Measurements from ENCODE around the gene RPS6KA1.

The RPS6KA1 gene

GRCh38 chr1:26521669-26522030, 7.9 kb upstream of the RPS6KA1 start:
- TF ChIP-seq CTCF (IDR thresholded peaks at IDR 0.05; ENCODE audit: low read depth, low read length), result no peak
- no peak for DNase-seq (ENCODE audit: extremely low read depth, low read depth)

DNA sequence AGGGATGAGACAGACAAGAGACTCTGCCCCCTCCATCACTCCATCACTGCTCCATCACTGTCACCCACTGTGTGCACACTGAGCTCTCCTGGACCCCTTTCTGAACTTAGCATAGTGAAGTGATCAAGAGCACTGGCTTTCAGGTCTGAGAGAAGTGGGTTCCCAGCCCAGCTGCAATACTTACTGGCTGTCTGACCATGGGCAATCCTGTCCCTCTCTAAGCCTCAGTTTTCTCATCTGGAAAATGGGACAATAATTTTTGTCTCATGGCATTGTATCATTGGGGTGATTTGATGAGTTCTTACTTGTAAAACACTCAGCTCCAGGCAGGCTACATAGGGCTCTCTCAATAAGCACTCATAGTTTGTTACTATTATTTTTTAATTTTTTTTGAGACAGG, 7.5 kb upstream of the RPS6KA1 start:
- DNase-seq (ENCODE audit: extremely low read depth, low read depth), result no peak
- no peak for TF ChIP-seq CTCF (IDR thresholded peaks at IDR 0.05; ENCODE audit: low read depth, low read length)

DNA sequence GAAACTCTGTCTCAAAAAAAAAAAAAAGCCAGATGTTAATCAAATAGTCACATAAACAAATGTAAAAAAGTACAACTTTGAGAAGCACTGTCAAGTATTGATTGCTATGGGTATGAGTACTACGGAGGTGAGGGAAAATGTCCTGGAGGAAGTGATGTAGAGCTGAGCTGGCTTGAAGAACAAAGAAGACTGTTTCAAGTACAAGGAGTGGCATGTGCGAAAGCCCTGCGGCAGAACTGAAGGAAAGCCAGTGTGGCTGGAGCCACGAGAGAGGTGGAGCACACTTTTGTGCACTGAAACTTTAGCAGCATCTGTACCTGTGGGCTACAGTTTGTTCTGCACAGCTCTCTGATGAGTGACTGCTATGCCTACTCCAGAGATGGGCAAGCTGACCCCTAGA, 5.4 kb upstream of the RPS6KA1 start:
- TF ChIP-seq CTCF (IDR thresholded peaks at IDR 0.05; ENCODE audit: low read depth, low read length), result no peak
- DNase-seq (ENCODE audit: extremely low read depth, low read depth), result no peak

DNA sequence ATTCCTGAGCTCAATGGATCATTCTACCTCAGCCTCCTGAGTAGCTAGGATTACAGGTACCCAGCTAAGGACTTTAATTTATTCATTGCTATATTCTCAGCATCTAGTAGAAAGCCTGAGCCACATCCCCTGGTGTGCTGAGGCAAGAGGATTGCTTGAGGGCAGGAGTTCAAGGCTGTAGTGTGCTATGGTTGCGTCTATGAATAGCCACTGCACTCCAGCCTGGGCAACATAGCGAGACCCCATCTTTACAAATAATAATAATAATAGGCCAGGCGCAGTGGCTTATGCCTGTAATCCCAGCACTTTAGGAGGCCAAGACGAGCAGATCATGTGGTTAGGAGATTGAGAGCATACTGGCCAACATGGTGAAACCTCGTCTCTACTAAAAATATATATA, 3.3 kb upstream of the RPS6KA1 start:
- TF ChIP-seq CTCF (IDR thresholded peaks at IDR 0.05; ENCODE audit: low read depth, low read length), result no peak
- DNase-seq (ENCODE audit: extremely low read depth, low read depth), result no peak

DNA sequence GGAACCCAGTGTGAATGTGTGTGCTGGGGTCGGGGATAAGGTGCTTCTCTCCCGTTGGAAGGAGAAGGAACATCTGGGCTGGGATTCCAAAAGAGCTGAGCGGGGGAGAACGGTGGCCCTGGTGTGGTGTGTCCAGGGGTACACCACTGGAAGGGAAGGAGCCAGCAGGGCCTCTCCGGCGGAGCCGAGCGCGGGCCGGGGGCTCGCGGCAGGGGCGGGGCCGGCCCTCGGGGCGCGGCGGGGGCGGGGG, 231 bp upstream of the RPS6KA1 start:
- DNase-seq (ENCODE audit: extremely low read depth, low read depth), result no peak
- no peak for TF ChIP-seq CTCF (IDR thresholded peaks at IDR 0.05; ENCODE audit: low read depth, low read length)

DNA sequence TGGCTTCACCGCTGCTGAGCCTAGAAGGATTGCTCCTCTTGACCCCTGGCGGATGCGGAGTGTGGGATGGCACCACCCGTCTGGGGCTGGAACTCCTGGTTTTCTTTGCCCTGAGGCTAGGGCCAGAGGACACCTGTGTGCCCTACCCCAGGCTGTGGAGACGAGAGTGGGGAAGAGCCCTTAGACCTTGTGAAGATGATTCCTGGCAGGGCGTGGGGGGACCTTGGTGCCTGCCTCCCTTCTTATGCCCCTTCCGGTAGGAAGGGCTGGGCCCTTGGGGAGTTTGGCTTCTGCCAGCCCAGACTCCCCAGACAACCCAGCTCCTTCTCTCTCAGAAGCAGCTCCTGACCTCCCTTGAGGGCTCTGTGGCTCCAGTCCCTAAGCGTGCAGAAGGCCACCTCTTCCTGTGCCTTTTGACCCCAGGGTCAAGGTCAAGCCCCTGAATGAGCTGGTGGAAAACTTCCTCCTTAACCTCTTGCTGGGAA, 891 bp downstream of the RPS6KA1 start:
- no peak for DNase-seq (ENCODE audit: extremely low read depth, low read depth)
- no peak for TF ChIP-seq CTCF (IDR thresholded peaks at IDR 0.05; ENCODE audit: low read depth, low read length)

DNA sequence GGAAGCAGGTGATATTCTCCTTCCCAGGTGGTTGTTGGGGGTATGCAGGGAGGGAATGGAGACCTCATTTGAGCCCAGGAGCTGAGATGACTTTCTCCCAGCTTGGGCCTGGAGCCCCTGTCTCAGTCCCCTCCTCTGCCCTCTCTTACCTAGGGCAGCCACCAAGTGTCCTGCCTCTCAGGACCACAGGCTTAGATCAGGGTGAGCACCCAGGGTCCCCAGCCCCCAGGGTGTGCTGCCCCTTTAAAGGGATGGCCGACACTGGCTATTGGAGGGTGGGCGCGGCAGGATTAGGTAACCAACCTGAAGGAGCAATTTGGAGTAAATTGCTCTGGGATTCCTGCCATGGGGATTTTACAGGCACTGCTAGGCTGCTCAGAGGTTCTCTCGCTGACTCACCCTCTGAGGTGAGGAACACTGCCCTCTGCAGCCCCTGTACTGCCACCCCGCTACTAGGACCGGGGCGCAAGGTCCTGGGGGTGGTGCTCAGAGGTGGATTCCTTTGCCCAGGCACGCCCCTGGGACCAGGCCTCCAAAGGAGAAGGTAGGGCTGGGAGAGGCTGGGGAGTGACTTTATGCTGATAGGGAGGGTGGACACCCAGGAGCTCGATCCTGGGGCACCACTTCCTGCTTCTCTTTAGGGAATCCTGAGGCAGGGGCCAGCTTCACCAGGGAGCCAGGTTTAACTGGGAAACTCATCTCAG, 1.5 kb downstream of the RPS6KA1 start:
- DNase-seq (ENCODE audit: extremely low read depth, low read depth), result no peak
- no peak for TF ChIP-seq CTCF (IDR thresholded peaks at IDR 0.05; ENCODE audit: low read depth, low read length)

Data from AG09319 (cell line).